Prostate gland (tissue), 2 donors: ENCODE measurements around the gene TRRAP.

Experiments used
- POLR2A ChIP-seq: fragments of 450-650 bp; IDR thresholded peaks from one replicate; pipeline ENCODE4 v1.6.1; 2016; ENCODE audit warnings: antibody characterized with exemption, mild to moderate bottlenecking
- POLR2AphosphoS5 ChIP-seq: sonication (generic); formaldehyde crosslinking; IDR thresholded peaks from one replicate; pipeline ENCODE4 v1.6.1; 2017; ENCODE audit warnings: antibody characterized with exemption
- TF ChIP-seq, protein P1 (sequence below), 4 experiments: fragments of 200-600 bp in 2 of 4; fragments of 450-650 bp in 2 of 4; sonication (generic) in 2 of 4; IDR thresholded peaks; 1 replicate in 3 of 4; 2 replicates in 1 of 4; pipeline ENCODE4 v1.5.1; 2016 to 2019; ENCODE audit warnings: antibody characterized with exemption in 4 of 4, mild to moderate bottlenecking in 2 of 4, moderate library complexity in 2 of 4

- TF ChIP-seq, protein P1, sequence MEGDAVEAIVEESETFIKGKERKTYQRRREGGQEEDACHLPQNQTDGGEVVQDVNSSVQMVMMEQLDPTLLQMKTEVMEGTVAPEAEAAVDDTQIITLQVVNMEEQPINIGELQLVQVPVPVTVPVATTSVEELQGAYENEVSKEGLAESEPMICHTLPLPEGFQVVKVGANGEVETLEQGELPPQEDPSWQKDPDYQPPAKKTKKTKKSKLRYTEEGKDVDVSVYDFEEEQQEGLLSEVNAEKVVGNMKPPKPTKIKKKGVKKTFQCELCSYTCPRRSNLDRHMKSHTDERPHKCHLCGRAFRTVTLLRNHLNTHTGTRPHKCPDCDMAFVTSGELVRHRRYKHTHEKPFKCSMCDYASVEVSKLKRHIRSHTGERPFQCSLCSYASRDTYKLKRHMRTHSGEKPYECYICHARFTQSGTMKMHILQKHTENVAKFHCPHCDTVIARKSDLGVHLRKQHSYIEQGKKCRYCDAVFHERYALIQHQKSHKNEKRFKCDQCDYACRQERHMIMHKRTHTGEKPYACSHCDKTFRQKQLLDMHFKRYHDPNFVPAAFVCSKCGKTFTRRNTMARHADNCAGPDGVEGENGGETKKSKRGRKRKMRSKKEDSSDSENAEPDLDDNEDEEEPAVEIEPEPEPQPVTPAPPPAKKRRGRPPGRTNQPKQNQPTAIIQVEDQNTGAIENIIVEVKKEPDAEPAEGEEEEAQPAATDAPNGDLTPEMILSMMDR (IDR thresholded peaks at IDR 0.05) = no peak
- TF ChIP-seq POLR2A = no peak
- TF ChIP-seq POLR2AphosphoS5 = no peak
Measured at GRCh38 chr7:98970016-98970615, 91.8 kb downstream of the TRRAP start.
